GF-D8 (cell line): ENCODE results near the gene RPP14.
"Not testable (repeated sequence)": the region's sequence is repeated elsewhere in the genome, so short reads cannot be mapped to it uniquely, and the experiment has no call there.

Experiments used
- DNase-seq: peaks from one replicate; lab custom pipeline; 2025; lab: John Stamatoyannopoulos, UW

Gene RPP14

GRCh38 chr3:58305882-58306711, at the start of gene RPP14, which contains the start of gene HTD2:
Gene RPP14, plus strand, starts transcription at chr3:58306245. Its CDS starts 4,085 bp downstream, at chr3:58310330.
Gene HTD2, plus strand, starts transcription at chr3:58306520. Its CDS starts 11,094 bp downstream, at chr3:58317614.
- peak; percentile 85 for DNase-seq

- DNase-seq: no peak
These were observed 49.5 kb upstream of the RPP14 start for GRCh38 chr3:58256511-58256910.

GRCh38 chr3:58258392-58259055, 47.5 kb upstream of the RPP14 start:
- no peak for DNase-seq

DNA sequence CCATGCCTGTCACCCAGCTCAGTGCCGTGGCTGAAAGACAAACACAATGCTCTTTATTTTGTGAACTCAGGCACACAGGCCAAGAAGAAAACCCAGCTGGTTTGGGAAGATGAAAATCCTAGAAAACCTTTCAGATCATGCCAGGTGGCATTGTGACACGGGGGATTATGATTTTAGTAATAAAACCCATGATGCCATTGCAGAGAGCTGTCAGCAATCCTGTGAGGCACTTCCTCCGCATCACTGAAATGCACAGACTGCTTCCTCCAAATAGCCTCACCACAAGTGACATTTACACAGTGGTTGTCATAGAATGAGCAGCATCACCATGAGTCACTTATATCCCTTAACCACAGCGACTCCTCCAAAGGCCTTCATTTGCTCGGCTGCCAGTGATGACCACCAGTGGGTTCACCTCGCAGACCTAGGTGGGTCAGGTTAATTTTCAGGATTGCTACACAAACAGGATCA, 45.7 kb upstream of the RPP14 start:
- DNase-seq: no peak

GRCh38 chr3:58260733-58261132, 45.3 kb upstream of the RPP14 start:
- no peak for DNase-seq

DNA sequence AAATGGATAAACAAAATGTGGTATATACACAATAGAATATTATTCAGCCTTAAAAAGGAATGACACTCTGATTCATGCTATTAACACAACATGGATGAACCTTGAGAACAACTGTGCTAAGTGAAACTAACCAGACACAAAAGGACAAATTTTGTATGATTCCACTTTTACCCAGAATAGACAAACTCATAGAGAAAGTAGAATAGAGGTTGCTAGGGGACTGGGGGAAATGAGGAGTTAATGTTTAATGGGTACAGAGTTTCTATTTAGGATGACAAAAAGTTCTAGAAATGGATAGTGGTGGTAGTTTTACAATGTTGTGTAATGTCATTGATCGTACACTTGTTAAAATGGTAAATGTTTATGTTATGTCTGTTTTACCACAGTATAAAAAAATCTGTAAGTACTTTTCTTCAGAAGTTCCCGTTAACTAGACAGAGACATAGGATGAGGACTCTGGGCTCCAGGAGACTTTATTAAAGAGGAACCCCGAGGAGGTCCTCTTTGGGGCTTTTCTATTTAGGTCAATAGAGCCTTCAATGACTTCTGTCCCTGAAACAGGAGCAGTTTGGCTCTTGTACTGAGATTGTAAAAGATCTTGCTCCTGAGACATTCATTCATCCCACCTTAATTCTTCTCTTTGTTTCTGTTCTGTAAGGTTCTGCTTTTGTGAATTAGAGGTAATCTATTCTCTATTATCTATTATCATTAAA, 43.9 kb upstream of the RPP14 start:
- no peak for DNase-seq

- no peak for DNase-seq
These were observed 39.5 kb upstream of the RPP14 start for GRCh38 chr3:58266577-58266976.

GRCh38 chr3:58267543-58267942, 38.5 kb upstream of the RPP14 start:
- not testable (repeated sequence) for DNase-seq

- no peak for DNase-seq
These were observed 36.7 kb upstream of the RPP14 start for GRCh38 chr3:58269356-58269755.

- DNase-seq: no peak
These were observed 35.6 kb upstream of the RPP14 start for GRCh38 chr3:58270485-58270884.

GRCh38 chr3:58271901-58272501, 34.0 kb upstream of the RPP14 start:
- DNase-seq: no peak

GRCh38 chr3:58272891-58273290, 33.2 kb upstream of the RPP14 start:
- no peak for DNase-seq

- DNase-seq: not testable (repeated sequence)
These were observed 32.7 kb upstream of the RPP14 start for GRCh38 chr3:58273362-58273761.

GRCh38 chr3:58274027-58274614, 31.9 kb upstream of the RPP14 start:
- no peak for DNase-seq

- DNase-seq: no peak
These were observed 25.0 kb upstream of the RPP14 start for GRCh38 chr3:58281069-58281468.

DNA sequence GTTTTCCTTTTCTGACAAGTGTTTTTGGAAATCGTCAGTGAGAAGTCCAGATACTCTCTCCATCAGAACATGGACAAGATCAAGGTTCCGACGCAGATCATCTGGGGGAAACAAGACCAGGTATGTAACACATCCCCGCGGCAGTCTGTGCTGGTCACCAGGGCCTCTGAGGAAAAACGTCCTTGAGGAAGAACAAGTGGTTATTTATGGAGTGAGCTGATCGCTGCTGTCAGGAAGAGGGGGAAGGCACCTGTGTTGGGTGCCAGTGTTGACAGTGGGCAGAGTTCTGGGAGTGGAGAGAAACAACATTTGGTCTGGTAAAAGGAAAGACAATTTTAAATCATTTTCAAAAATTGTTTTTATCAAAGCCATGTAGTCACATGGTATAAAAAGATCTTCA, 20.7 kb upstream of the RPP14 start:
- DNase-seq: no peak

GRCh38 chr3:58287354-58287753, 18.7 kb upstream of the RPP14 start:
- no peak for DNase-seq

DNA sequence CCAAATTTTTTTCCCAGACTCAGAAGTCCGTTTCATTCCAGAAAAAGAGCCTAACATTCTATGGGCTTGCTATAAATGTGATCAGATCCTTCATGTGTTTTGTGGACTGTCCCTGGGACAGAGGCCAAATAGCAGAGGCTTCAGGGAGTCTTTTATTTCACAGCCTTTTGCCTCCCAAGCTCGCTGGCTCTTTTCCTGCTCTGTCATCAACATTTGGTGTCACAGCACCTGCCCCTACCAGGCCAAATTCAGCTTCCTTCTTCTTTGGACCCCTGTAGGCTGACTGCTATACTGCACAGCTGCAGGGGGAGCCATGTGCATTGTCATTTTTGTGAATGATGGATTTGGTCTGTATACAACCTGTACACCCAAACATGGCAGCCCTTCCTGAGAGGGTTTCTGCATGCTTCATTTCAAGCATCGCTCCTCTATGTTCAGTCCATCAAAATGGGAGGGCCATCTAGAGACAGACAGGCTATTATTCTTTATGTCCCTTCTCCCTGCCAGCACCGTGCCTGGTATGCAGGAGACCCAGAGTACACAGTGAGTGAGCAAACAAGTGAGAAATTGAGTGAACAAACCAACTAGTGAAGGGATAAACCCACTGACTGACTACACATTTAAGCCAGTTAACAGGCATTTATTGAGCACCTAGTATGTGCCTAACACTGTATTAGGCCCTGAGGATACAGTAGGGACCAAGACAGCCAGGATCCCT, 17.9 kb upstream of the RPP14 start:
- DNase-seq: no peak

GRCh38 chr3:58288964-58289613, 17.0 kb upstream of the RPP14 start:
- not testable (repeated sequence) for DNase-seq

GRCh38 chr3:58290446-58290845, 15.6 kb upstream of the RPP14 start:
- DNase-seq: not testable (repeated sequence)
